Bone marrow (tissue), 2 donors: ENCODE data around the gene KRTAP5-9.
"Not testable (repeated sequence)": the region's sequence is repeated elsewhere in the genome, so short reads cannot be mapped to it uniquely, and the experiment has no call there.

ENCODE experiments used
- DNase-seq, 2 donors: peaks; one replicate each; lab custom pipeline; 2025; lab: John Stamatoyannopoulos, UW

The KRTAP5-9 gene

DNA sequence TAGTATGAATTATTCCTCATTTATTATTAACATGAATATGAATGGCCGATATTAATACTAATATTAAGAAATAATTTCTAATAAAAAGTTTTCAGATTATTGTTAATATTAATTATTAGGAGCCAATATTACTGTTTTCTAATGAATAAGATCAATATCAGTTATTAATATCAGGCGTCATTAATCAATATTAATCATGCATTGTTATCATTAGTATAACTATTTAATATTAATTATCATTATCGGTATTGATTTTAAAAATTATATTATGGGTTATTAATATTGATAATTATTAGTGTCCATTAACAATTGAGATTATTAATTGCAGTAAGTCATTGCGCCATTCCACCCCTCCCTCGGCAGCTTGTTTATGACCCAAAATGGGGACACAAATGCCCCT is 37.5 kb downstream of the KRTAP5-9 start:
- DNase-seq, result not testable (repeated sequence)

DNA sequence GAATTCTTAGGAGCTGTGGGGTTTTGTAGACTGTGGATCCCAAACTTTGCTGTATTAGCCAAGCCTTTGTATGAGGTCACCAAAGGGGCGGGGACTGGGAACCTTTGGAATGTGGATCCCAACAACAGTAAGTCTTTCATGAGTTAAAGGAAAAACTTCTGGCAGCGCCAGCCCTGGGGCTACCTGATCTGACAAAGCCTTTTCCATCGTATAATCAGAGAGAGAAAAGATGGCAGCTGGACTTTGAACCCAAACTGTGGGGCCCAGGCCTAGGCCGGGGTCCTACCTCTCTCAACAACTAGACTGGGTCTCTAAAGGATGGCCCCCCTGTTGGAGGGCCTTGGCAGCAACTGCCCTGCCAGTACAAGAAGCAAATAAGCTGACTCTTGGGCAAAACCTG is 40.1 kb downstream of the KRTAP5-9 start:
- not testable (repeated sequence) for DNase-seq

DNA sequence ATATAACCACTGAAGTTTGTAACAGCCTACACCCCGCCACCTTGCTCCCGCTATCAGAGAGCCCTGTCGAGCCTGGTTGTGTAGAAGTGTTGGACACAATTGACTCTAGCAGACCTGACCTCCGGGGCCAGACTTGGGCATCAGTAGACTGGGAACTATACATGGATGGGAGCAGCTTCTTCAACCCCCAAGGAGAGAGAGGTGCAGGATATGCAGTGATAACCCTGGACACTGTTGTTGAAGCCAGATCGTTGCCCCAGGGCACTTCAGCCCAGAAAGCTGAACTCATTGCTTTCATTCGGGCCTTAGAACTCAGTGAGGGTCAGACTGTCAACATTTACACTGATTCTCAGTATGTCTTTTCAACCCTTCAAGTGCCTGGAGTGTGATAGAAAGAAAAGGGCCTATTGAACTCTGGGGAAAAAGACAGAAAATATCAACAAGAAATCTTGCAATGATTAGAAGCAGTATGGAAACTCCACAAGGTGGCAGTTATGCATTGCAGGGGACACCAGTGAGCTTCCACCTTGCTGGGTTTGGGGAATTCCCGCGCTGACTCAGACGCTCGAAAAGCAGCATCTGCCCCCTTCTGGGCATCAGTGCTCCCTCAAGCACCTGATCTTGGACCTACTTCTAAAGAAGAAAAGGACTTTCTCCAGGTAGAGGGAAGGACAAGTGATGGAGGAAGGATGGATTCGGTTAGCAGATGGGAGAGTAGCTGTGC is 40.8 kb downstream of the KRTAP5-9 start:
- not testable (repeated sequence) for DNase-seq

DNA sequence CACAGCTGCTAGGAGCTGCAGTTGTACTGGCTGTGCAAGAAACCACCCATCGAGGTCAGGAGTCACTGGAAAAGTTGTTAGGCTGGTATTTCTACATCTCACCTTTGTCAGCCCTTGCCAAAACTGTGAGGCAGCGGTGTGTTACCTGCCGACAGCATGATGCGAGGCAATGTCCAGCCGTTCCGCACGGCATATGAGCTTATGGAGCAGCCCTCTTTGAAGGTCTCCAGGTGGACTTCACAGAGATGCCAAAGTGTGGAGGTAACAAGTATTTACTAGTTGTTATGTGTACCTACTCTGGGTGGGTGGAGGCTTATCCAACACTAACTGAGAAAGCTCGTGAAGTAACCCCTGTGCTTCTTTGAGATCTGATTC is 41.3 kb downstream of the KRTAP5-9 start:
- DNase-seq, result not testable (repeated sequence)
